Muscle layer of duodenum (tissue), 2 donors: ENCODE measurements around the gene MAP3K19.
"Not testable (repeated sequence)": the region's sequence is repeated elsewhere in the genome, so short reads cannot be mapped to it uniquely, and the experiment has no call there.

Experiments used
- H3K27ac ChIP-seq: one replicate; pipeline ENCODE4 v1.7.0; 2013; ENCODE audit warnings: mild to moderate bottlenecking, low read length
- H3K27me3 ChIP-seq: one replicate; pipeline ENCODE4 v1.7.0; 2013; ENCODE audit warnings: low read depth, mild to moderate bottlenecking, control low read depth, low read length
- H3K36me3 ChIP-seq, 2 donors: one replicate each; pipeline ENCODE4 v1.7.0; 2013; ENCODE audit warnings: low read length in 2 of 2, control low read depth in 1 of 2, mild to moderate bottlenecking in 1 of 2; ENCODE audit not compliant: insufficient read depth in 2 of 2, control insufficient read depth in 1 of 2
- H3K4me1 ChIP-seq, 2 donors: one replicate each; pipeline ENCODE4 v1.7.0; 2013; ENCODE audit warnings: low read length in 2 of 2, mild to moderate bottlenecking in 2 of 2, control low read depth in 1 of 2, moderate library complexity in 1 of 2; ENCODE audit not compliant: insufficient read depth in 2 of 2, control insufficient read depth in 1 of 2
- H3K4me3 ChIP-seq, 2 donors: one replicate each; pipeline ENCODE4 v1.7.0; 2013; ENCODE audit warnings: low read length in 2 of 2, low read depth in 1 of 2, mild to moderate bottlenecking in 1 of 2
- H3K9me3 ChIP-seq, 2 donors: one replicate each; pipeline ENCODE4 v1.7.0; 2013; ENCODE audit warnings: low read length in 2 of 2, control low read depth in 1 of 2, mild to moderate bottlenecking in 1 of 2; ENCODE audit not compliant: control insufficient read depth in 1 of 2
- donor health status: healthy.

Gene MAP3K19, protein sequence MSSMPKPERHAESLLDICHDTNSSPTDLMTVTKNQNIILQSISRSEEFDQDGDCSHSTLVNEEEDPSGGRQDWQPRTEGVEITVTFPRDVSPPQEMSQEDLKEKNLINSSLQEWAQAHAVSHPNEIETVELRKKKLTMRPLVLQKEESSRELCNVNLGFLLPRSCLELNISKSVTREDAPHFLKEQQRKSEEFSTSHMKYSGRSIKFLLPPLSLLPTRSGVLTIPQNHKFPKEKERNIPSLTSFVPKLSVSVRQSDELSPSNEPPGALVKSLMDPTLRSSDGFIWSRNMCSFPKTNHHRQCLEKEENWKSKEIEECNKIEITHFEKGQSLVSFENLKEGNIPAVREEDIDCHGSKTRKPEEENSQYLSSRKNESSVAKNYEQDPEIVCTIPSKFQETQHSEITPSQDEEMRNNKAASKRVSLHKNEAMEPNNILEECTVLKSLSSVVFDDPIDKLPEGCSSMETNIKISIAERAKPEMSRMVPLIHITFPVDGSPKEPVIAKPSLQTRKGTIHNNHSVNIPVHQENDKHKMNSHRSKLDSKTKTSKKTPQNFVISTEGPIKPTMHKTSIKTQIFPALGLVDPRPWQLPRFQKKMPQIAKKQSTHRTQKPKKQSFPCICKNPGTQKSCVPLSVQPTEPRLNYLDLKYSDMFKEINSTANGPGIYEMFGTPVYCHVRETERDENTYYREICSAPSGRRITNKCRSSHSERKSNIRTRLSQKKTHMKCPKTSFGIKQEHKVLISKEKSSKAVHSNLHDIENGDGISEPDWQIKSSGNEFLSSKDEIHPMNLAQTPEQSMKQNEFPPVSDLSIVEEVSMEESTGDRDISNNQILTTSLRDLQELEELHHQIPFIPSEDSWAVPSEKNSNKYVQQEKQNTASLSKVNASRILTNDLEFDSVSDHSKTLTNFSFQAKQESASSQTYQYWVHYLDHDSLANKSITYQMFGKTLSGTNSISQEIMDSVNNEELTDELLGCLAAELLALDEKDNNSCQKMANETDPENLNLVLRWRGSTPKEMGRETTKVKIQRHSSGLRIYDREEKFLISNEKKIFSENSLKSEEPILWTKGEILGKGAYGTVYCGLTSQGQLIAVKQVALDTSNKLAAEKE (N-terminal part only)

DNA sequence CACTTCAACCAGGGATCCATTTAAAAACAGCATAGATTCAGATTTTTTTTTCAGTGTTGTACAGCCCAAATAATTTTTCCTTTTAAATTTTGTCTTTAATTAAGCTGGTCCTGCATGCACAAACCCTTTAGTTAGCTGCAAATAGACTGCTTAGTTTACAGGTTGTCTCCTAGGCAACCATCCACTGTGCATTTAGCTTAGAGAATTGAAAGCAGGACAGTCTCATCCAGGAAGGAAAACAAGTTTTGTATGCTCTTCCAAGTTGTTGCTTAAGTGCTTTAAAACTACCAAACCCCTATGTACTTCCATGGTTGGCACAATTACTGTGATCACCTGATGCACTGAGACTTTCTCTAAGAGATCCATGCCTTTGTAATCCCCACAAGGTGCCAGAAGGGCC lies at the start of gene MAP3K19:
Gene MAP3K19 (minus strand): TSS at position 148 of the 400 bp plus-strand sequence. CDS start 22,800 bp downstream, outside the sequence.
- Histone ChIP-seq H3K4me3 (no peak within 1 kb of the TSS), H3K27ac (no peak within 1 kb of the TSS), H3K4me1 (peaks cover 0 to 3% of the 10 kb centered on the region in 2 donors), H3K27me3 (no peaks in the 10 kb centered on the region), H3K9me3 (no peaks in the 10 kb centered on the region), H3K36me3 (peaks cover 0 to 2% of the 10 kb centered on the region in 2 donors)

DNA sequence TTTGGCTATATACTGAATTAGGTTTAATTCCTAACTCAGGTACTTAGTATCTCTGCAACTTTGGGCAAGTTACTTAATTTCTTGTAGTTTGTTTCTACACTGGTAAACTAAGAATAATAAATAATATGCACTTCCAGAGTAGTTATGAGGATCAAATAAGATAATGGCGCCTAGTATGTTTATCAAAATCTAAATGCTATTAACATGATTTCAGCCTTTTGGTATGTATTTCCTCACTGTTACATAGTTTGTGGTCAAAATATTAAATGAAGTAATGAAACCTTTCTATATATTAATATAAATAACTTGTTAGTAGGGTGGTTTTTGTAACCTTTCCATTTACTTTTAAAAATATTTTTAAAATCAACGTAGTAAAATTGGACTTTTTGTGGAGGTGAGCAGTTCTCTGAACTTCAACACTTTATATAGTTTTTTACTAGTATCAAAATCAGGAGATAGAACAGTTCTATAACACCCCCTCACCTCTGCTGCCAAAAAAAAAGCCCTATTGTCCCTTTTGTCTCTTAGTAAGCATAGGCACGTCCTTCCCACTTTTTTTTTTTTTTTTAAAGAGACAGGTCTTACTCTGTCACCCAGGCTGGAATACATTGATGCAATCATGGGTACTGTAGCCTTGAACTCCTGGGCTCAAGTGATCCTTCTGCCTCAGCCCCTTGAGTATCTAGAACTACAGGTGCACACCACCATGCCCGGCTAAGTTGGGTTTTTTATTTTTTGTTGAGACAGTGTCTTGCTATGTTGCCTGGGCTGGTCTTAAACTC lies 49.6 kb upstream of the MAP3K19 start:
- Histone ChIP-seq H3K27ac (no peak overlapping the region), H3K36me3 (peaks cover 5 to 16% of the 10 kb centered on the region in 2 donors), H3K9me3 (no peaks in the 10 kb centered on the region), H3K27me3 (no peaks in the 10 kb centered on the region), H3K4me3 (no peak overlapping the region), H3K4me1 (peaks cover 0 to 9% of the 10 kb centered on the region in 2 donors)

DNA sequence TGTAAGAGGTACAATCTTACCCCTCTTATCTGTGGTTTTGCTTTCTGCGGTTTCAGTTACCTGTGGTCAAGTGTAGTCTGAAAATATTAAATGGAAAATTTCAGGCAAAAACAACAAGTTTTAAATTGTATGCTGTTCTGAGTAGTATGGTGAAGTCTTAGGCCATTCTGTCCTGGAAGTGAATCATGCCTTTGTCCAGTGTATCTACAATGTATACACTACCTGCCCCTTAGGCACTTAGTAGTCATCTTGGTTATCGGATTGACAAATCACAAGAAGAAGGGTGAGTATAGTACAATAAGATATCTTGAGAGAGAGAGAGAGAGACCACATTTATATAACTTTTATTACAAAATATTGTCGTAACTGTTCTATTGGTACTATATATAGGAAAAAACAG lies 48.3 kb upstream of the MAP3K19 start:
- H3K4me3 ChIP-seq, result no peak overlapping the region
- no peaks in the 10 kb centered on the region for H3K9me3 ChIP-seq
- H3K27ac ChIP-seq, result no peak overlapping the region
- H3K36me3 ChIP-seq, result peaks cover 5 to 16% of the 10 kb centered on the region in 2 donors
- peaks cover 0 to 9% of the 10 kb centered on the region in 2 donors for H3K4me1 ChIP-seq
- no peaks in the 10 kb centered on the region for H3K27me3 ChIP-seq

DNA sequence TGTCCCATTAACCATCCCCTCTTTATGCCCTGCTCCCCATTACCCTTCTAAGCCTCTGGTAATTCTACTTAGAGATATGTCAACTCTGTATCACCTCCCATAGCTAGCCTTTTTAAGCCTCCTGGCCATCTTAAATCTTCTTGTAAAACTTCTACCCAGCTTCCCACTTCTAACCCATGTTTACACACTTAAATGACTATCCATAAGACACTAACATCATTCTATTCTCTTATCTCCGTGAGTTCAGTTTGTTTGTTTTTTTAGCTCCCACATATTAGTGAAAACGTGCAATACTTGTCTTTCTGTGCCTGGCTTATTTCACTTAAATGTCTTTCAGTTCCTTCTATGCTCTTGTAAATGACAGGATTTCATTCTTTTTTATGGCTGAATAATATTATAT lies 47.3 kb upstream of the MAP3K19 start:
- Histone ChIP-seq H3K27ac (no peak overlapping the region), H3K36me3 (peaks cover 5 to 16% of the 10 kb centered on the region in 2 donors), H3K27me3 (no peaks in the 10 kb centered on the region), H3K4me1 (peaks cover 0 to under 1% of the 10 kb centered on the region in 2 donors), H3K4me3 (no peak overlapping the region), H3K9me3 (no peaks in the 10 kb centered on the region)

DNA sequence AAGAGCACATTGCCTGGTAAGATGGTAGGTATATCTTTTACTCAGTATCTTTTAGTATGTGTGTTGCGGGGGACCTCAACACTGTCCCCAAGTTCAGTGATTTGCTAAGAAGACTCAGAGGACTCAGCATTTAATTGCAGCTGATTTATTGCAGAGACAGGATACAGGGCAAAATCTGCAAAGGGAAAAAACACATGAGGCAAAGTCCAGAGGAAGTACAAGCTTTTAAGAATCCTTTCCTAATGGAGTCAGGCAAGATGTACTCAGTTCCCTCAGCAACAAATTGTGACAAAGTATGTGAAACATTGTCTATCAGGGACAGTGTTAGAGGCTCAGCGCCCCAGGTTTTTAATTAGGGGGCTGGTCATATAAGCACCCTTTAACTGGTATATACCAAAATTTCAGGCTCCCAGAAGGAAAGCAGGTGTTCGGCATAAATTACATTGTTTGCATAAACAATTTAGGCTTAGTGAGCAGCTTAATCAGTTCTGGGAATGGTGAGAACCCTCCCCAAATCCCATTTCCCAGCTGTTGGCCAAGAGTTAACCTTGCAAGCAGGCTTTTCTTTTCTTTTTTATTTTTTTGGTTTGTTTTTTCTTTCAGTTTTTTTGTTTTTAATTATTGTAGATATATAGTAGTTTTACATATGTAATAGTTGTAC lies 46.6 kb upstream of the MAP3K19 start:
- Histone ChIP-seq H3K27ac (no peak overlapping the region), H3K36me3 (peaks cover 5 to 16% of the 10 kb centered on the region in 2 donors), H3K4me3 (no peak overlapping the region), H3K4me1 (no peaks in the 10 kb centered on the region), H3K27me3 (no peaks in the 10 kb centered on the region), H3K9me3 (no peaks in the 10 kb centered on the region)

DNA sequence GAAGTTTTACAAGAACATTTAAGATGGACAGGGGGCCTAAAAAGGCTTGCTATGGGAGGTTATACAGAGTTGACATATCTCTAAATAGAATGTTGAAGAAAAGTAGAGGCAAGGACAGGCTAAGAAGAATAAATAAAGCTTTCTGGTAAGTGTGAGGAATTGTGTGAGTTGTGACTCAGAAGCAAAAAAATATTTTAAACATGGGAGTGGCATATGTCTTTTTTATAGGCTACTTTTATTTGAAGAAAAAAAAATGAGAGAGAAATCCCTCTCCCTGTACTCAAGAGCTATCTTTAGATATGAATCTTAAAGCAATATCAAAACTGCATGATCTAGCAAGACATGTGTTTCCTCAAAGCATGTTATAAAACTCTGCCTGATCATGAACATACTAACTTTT lies 45.9 kb upstream of the MAP3K19 start:
- Histone ChIP-seq H3K27me3 (no peaks in the 10 kb centered on the region), H3K4me1 (no peaks in the 10 kb centered on the region), H3K9me3 (no peaks in the 10 kb centered on the region), H3K4me3 (no peak overlapping the region), H3K36me3 (peaks cover 5 to 16% of the 10 kb centered on the region in 2 donors), H3K27ac (no peak overlapping the region)

DNA sequence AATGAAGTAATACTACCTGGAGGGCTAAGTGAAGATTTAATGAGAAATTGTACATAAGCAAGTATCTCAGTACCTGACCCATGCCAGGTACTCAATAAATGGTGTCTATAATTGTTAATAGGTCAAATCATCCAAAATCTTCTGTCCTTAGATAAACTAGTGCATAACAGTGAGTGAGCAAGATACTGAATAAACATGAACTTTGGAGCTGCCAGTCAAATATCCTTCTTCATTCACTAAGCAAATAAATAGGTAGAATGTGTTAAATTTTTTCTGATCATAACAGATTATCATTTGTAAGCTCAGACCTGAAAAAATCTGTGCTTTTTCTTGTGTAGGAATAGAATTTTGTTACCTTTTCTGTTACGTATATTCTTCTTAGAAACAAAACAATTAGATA lies 44.4 kb upstream of the MAP3K19 start:
- Histone ChIP-seq H3K9me3 (no peaks in the 10 kb centered on the region), H3K27ac (no peak overlapping the region), H3K4me3 (no peak overlapping the region), H3K4me1 (no peaks in the 10 kb centered on the region), H3K27me3 (no peaks in the 10 kb centered on the region), H3K36me3 (peaks cover 5 to 16% of the 10 kb centered on the region in 2 donors)

DNA sequence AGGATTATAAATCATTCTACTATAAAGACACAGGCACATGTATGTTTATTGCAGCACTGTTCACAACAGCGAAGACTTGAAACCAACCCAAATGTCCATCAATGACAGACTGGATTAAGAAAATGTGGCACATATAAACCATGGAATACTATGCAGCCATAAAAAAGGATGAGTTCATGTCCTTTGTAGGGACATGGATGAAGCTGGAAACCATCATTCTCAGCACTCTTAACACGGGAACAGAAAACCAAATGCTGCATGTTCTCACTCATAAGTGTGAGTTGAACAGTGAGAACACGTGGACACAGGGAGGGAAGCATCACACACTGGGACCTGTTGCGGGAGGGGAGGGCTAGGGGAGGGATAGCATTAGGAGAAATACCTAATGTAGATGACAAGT lies 42.4 kb upstream of the MAP3K19 start:
- H3K27ac ChIP-seq, H3K4me3 ChIP-seq: not testable (repeated sequence)
- peaks cover 4 to 11% of the 10 kb centered on the region in 2 donors for H3K36me3 ChIP-seq

DNA sequence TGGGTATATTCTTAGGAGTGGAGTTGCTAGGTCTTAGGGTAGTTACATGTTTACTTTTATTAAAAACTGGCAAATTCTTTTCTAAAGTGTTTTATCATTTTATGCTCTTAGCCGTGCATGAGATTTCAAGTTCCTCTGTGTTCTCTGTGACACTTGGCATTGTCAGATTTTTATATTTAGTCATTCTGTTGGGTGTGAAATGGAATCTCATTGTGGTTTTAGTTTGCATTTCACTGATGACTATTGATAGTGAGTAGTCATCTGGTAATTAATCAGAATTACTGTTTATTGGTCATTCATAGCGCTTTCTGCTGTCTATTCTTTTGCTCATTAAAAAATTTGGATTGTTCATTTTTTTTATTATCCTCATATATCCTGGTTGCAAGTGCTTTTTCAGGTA lies 39.0 kb upstream of the MAP3K19 start:
- H3K27me3 ChIP-seq, result no peaks in the 10 kb centered on the region
- no peak overlapping the region for H3K27ac ChIP-seq
- H3K4me3 ChIP-seq, result no peak overlapping the region
- no peaks in the 10 kb centered on the region for H3K9me3 ChIP-seq
- H3K4me1 ChIP-seq, result no peaks in the 10 kb centered on the region
- no peaks in the 10 kb centered on the region for H3K36me3 ChIP-seq

More for the DNA sequence above, 42.4 kb upstream of the MAP3K19 start:
- H3K27me3 ChIP-seq, H3K9me3 ChIP-seq, H3K4me1 ChIP-seq: not testable (repeated sequence)

DNA sequence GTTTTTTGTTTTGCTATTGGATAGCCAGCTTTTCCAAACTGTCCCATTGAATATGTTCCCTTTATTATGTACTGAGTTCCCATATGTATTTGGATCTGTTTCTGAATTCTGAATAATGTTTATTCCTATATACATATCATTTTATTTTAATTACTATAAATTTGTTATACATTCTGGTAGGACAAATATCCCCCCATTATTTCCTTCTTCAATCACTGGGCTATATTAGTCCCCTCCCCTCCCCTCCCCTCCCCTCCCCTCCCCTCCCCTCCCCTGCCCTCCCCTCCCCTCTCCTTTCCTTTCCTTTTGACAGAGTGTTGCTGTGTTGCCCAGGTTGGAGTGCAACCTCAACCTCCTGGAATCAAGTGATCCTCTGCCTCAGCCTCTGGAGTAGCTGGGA lies 31.2 kb upstream of the MAP3K19 start:
- no peak overlapping the region for H3K4me3 ChIP-seq
- no peaks in the 10 kb centered on the region for H3K27me3 ChIP-seq
- H3K9me3 ChIP-seq, result no peaks in the 10 kb centered on the region
- no peak overlapping the region for H3K27ac ChIP-seq
- no peaks in the 10 kb centered on the region for H3K4me1 ChIP-seq
- H3K36me3 ChIP-seq, result no peaks in the 10 kb centered on the region
